Measurements from ENCODE around the gene CPM. TPM values are rescaled to one million over a fixed set of nuclear protein-coding genes. Genes with fewer than 3 reads are reported as not detected.

Gene CPM
- polyA plus RNA-seq, 3 donors, result 8.4 to 32.4 (median 26.2) TPM

GRCh38 chr12:68850390-68850789 is 82.6 kb downstream of the CPM start:
- Mint-ChIP-seq H3K27ac (no peak overlapping the region), H3K4me1 (no peaks in the 10 kb centered on the region), H3K27me3 (ENCODE audit: low read depth in 3 of 3) (peaks cover 0 to 2% (median 0%) of the 10 kb centered on the region in 3 donors), H3K4me3 (no peak overlapping the region), H3K9me3 (no peaks in the 10 kb centered on the region), H3K36me3 (peaks cover 10 to 11% of the 10 kb centered on the region in 2 donors)
- H3K9me3 ChIP-seq (replicated peaks in 1 of 2; ENCODE audit: control insufficient read depth in 1 of 2, insufficient read depth in 1 of 2, low read length in 2 of 2), result no peaks in the 10 kb centered on the region
- no peak overlapping the region for H3K4me3 ChIP-seq (replicated peaks in 1 of 3; ENCODE audit: low read depth in 2 of 3, low read length in 3 of 3)
- DNase-seq, result no peak
- no CpG with 5 or more reads among the region's 4 CpGs for whole genome bisulfite sequencing (ENCODE audit: insufficient coverage)
- no peak overlapping the region for H3K4me2 ChIP-seq (replicated peaks; ENCODE audit: extremely low read depth, low read length, poor library complexity, severe bottlenecking)
- H3K27me3 ChIP-seq (ENCODE audit: control insufficient read depth in 2 of 2, insufficient read depth in 2 of 2, low read length in 2 of 2), result no peaks in the 10 kb centered on the region
- no peak overlapping the region for H3K27ac ChIP-seq (ENCODE audit: low read depth in 1 of 2, low read length in 2 of 2)
- no peaks in the 10 kb centered on the region for H3K79me2 ChIP-seq (ENCODE audit: insufficient read depth, low read length)
- intact Hi-C loops (cut with micrococcal nuclease), result loop anchor here in 1 of 2 donors (10.0 kb wide), 1 partner anchor 224 kb away; no protein-coding TSS in a partner anchor
- no peaks in the 10 kb centered on the region for H4K20me1 ChIP-seq (ENCODE audit: insufficient read depth, low read length)
- H3K4me1 ChIP-seq (ENCODE audit: control insufficient read depth in 1 of 2, insufficient read depth in 2 of 2, low read length in 2 of 2), result no peaks in the 10 kb centered on the region
- H3K36me3 ChIP-seq (replicated peaks in 1 of 2; ENCODE audit: control insufficient read depth in 1 of 2, insufficient read depth in 2 of 2, low read length in 2 of 2), result peaks cover 3 to 7% of the 10 kb centered on the region in 2 donors
- no peak for TF ChIP-seq CTCF (IDR thresholded peaks at IDR 0.05)
- H2AFZ ChIP-seq (ENCODE audit: insufficient read depth, low read depth, low read length, poor library complexity, severe bottlenecking), result no peak overlapping the region
- no peak overlapping the region for H3K9ac ChIP-seq (ENCODE audit: insufficient read depth, low read length, poor library complexity, severe bottlenecking)

- Histone ChIP-seq H3K4me1 (ENCODE audit: control insufficient read depth in 1 of 2, insufficient read depth in 2 of 2, low read length in 2 of 2) (no peaks in the 10 kb centered on the region), H3K9ac (ENCODE audit: insufficient read depth, low read length, poor library complexity, severe bottlenecking) (no peak overlapping the region), H3K36me3 (replicated peaks in 1 of 2; ENCODE audit: control insufficient read depth in 1 of 2, insufficient read depth in 2 of 2, low read length in 2 of 2) (peaks cover 10 to 37% of the 10 kb centered on the region in 2 donors), H3K27me3 (ENCODE audit: control insufficient read depth in 2 of 2, insufficient read depth in 2 of 2, low read length in 2 of 2) (no peaks in the 10 kb centered on the region), H3K27ac (ENCODE audit: low read depth in 1 of 2, low read length in 2 of 2) (no peak overlapping the region), H2AFZ (ENCODE audit: insufficient read depth, low read depth, low read length, poor library complexity, severe bottlenecking) (no peak overlapping the region), H4K20me1 (ENCODE audit: insufficient read depth, low read length) (peaks cover 19% of the 10 kb centered on the region), H3K79me2 (ENCODE audit: insufficient read depth, low read length) (no peaks in the 10 kb centered on the region), H3K9me3 (replicated peaks in 1 of 2; ENCODE audit: control insufficient read depth in 1 of 2, insufficient read depth in 1 of 2, low read length in 2 of 2) (no peaks in the 10 kb centered on the region), H3K4me2 (replicated peaks; ENCODE audit: extremely low read depth, low read length, poor library complexity, severe bottlenecking) (no peak overlapping the region), H3K4me3 (replicated peaks in 1 of 3; ENCODE audit: low read depth in 2 of 3, low read length in 3 of 3) (no peak overlapping the region)
- intact Hi-C loops (cut with micrococcal nuclease), result no loop called here
- DNase-seq, result no peak
- no peak for TF ChIP-seq CTCF (IDR thresholded peaks at IDR 0.05)
- Mint-ChIP-seq H3K4me1 (no peaks in the 10 kb centered on the region), H3K4me3 (no peak overlapping the region), H3K27ac (no peak overlapping the region), H3K27me3 (ENCODE audit: low read depth in 3 of 3) (peaks cover 0 to 2% (median 0%) of the 10 kb centered on the region in 3 donors), H3K36me3 (peaks cover 19 to 26% of the 10 kb centered on the region in 2 donors), H3K9me3 (no peaks in the 10 kb centered on the region)
- no CpG with 5 or more reads among the region's 3 CpGs for WGBS (ENCODE audit: insufficient coverage)
Measured at GRCh38 chr12:68846811-68847210, 86.2 kb downstream of the CPM start.
